ENCODE measurements around the gene EPM2A.

Gene EPM2A

DNA sequence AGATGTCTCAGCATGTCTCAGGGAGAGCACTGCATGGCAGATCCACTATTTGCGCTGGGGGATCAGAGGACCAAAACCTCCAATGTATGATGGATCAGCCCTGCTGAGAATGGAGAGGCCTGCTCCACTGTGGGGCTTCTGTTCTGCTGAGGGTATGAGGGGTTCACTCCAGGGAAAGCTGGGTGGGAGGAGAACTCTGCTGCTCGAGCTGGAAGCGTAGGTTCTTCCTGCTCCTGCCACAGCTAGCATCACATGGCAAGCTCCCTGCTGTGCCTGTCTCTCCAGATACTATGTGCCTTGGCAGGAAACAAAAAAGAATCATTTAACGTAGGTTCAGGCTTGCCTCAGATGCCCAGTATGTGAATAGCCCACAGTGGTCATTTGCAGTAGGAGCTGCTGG is 105.8 kb downstream of the EPM2A start:
- no peak for TF ChIP-seq POLR2A (IDR thresholded peaks at IDR 0.05; ENCODE audit: extremely low read depth, insufficient read length)
- TF ChIP-seq, protein P1, sequence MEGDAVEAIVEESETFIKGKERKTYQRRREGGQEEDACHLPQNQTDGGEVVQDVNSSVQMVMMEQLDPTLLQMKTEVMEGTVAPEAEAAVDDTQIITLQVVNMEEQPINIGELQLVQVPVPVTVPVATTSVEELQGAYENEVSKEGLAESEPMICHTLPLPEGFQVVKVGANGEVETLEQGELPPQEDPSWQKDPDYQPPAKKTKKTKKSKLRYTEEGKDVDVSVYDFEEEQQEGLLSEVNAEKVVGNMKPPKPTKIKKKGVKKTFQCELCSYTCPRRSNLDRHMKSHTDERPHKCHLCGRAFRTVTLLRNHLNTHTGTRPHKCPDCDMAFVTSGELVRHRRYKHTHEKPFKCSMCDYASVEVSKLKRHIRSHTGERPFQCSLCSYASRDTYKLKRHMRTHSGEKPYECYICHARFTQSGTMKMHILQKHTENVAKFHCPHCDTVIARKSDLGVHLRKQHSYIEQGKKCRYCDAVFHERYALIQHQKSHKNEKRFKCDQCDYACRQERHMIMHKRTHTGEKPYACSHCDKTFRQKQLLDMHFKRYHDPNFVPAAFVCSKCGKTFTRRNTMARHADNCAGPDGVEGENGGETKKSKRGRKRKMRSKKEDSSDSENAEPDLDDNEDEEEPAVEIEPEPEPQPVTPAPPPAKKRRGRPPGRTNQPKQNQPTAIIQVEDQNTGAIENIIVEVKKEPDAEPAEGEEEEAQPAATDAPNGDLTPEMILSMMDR (IDR thresholded peaks at IDR 0.05; ENCODE audit: low read depth, low read length) = no peak
- no peak for TF ChIP-seq MYC (IDR thresholded peaks at IDR 0.05; ENCODE audit: low read depth, low read length)
- TF ChIP-seq, protein P2, sequence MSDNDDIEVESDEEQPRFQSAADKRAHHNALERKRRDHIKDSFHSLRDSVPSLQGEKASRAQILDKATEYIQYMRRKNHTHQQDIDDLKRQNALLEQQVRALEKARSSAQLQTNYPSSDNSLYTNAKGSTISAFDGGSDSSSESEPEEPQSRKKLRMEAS (IDR thresholded peaks at IDR 0.05; ENCODE audit: low read depth, low read length) = no peak
- no peak for DNase-seq (ENCODE audit: low read depth)
- no peak overlapping the region for H3K4me3 ChIP-seq (ENCODE audit: low read depth, low read length)

DNA sequence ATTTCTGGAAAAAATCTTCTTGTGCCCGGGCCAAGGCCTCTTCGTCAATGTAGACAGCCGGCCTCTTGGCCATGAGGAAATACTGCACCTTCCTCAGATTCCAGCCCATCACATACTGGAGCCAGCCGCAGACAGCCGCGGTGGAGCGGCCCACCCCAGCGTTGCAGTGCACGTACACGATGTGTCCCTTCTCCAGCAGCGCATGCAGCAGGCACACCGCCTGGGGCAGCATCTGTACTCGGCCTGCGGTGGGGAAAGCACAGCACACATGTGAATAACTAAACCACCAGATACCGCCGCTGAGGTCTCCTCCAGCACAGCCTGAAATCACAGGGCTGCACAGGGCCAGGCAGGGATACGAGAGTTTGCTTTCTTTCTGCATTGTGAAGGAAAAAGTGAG is 107.9 kb downstream of the EPM2A start:
- TF ChIP-seq MYC (IDR thresholded peaks at IDR 0.05; ENCODE audit: low read depth, low read length) (no peak), POLR2A (IDR thresholded peaks at IDR 0.05; ENCODE audit: extremely low read depth, insufficient read length) (no peak)
- TF ChIP-seq, protein P2 (IDR thresholded peaks at IDR 0.05; ENCODE audit: low read depth, low read length) = no peak
- TF ChIP-seq, protein P1 (IDR thresholded peaks at IDR 0.05; ENCODE audit: low read depth, low read length) = no peak
- no peak for DNase-seq (ENCODE audit: low read depth)
- no peak overlapping the region for H3K4me3 ChIP-seq (ENCODE audit: low read depth, low read length)

DNA sequence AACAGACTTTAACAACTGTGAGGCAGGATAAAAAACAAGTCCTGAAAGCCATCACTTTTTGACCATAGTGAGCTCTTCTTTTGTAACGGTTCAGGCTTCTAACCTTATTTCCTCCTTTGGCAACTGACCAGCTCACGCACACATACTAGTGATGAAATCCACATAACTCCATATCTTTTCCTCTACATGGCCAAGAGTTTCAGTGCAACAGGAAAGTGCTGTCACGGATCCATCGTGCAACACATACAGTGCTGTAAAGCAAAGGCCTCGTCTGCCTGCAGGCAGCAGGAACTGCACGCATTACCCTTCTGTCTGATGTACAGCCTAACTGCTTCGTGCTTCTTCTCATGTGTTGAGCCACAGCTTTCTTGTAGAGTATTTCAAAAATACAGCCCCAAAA is 108.5 kb downstream of the EPM2A start:
- no peak overlapping the region for H3K4me3 ChIP-seq (ENCODE audit: low read depth, low read length)
- TF ChIP-seq POLR2A (IDR thresholded peaks at IDR 0.05; ENCODE audit: extremely low read depth, insufficient read length) (no peak), MYC (IDR thresholded peaks at IDR 0.05; ENCODE audit: low read depth, low read length) (no peak)
- TF ChIP-seq, protein P2 (IDR thresholded peaks at IDR 0.05; ENCODE audit: low read depth, low read length) = no peak
- TF ChIP-seq, protein P1 (IDR thresholded peaks at IDR 0.05; ENCODE audit: low read depth, low read length) = no peak
- no peak for DNase-seq (ENCODE audit: low read depth)

DNA sequence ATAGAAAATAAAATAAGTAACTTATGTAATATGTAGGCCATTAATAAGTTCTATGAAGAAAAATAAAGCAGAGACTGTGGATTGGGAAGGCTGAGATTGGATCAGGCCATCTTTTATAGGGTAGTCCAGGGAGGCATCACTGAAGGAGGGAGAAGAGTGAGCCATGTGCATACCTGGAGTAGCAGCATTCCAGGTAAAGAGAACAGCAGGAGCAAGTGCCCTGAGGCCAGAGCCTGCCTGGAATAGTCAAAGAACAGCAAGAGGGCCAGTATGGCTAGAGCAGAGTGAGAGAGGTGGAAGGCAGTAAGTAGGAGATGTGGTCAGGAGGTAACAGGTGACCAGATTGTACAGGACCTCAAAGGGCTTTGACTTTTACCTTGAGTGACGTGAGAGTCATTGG is 112.1 kb downstream of the EPM2A start:
- H3K4me3 ChIP-seq (ENCODE audit: low read depth, low read length) = no peak overlapping the region
- DNase-seq (ENCODE audit: low read depth) = no peak
- TF ChIP-seq, protein P1 (IDR thresholded peaks at IDR 0.05; ENCODE audit: low read depth, low read length) = no peak
- no peak for TF ChIP-seq POLR2A (IDR thresholded peaks at IDR 0.05; ENCODE audit: extremely low read depth, insufficient read length)
- TF ChIP-seq, protein P2 (IDR thresholded peaks at IDR 0.05; ENCODE audit: low read depth, low read length) = no peak
- TF ChIP-seq MYC (IDR thresholded peaks at IDR 0.05; ENCODE audit: low read depth, low read length) = no peak

DNA sequence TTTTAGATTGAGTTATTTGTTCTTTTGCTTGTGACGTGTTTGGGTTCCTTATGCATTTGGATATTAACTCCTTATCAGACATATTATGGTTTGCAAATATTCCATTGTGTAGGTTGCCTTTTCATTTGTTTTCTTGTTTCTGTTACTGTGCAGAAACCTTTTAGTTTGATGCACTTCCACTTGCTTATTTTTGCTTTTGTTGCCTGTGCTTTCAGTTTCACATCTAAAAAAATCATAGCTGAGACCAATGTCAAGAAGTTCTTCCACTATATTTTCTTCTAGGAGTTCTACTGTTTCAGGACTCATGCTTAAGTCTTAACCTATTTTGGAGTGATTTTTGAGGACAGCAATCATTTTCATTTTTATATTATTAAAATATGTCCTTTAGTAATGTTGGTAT is 113.5 kb downstream of the EPM2A start:
- TF ChIP-seq, protein P1 (IDR thresholded peaks at IDR 0.05; ENCODE audit: low read depth, low read length) = no peak
- TF ChIP-seq, protein P2 (IDR thresholded peaks at IDR 0.05; ENCODE audit: low read depth, low read length) = no peak
- TF ChIP-seq POLR2A (IDR thresholded peaks at IDR 0.05; ENCODE audit: extremely low read depth, insufficient read length) (no peak), MYC (IDR thresholded peaks at IDR 0.05; ENCODE audit: low read depth, low read length) (no peak)
- DNase-seq (ENCODE audit: low read depth) = no peak
- no peak overlapping the region for H3K4me3 ChIP-seq (ENCODE audit: low read depth, low read length)

DNA sequence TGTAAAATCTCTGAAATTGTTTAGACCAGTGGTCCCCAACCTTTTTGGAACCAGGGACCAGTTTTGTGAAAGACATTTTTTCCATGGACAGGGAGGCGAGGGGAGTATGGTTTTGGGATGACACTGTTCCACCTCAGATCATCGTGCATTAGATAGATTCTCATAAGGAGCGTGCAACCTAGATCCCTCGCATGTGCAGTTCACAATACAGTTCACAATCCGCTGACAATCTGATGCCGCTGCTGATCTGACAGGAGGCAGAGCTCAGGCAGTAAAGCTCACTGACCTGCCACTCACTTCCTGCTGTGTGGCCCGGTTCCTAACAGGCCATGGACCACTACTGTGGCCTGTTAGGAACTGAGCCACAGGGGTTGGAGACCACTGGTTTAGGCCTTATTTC is 115.2 kb downstream of the EPM2A start:
- H3K4me3 ChIP-seq (ENCODE audit: low read depth, low read length) = no peak overlapping the region
- no peak for TF ChIP-seq POLR2A (IDR thresholded peaks at IDR 0.05; ENCODE audit: extremely low read depth, insufficient read length)
- TF ChIP-seq, protein P2 (IDR thresholded peaks at IDR 0.05; ENCODE audit: low read depth, low read length) = no peak
- TF ChIP-seq, protein P1 (IDR thresholded peaks at IDR 0.05; ENCODE audit: low read depth, low read length) = no peak
- no peak for TF ChIP-seq MYC (IDR thresholded peaks at IDR 0.05; ENCODE audit: low read depth, low read length)
- no peak for DNase-seq (ENCODE audit: low read depth)
